C4-2B (cell line): ENCODE measurements around the gene SYPL1.

ENCODE experiments used
- H3K27ac ChIP-seq: fragments of 450-650 bp; 2 replicates; pipeline ENCODE4 v1.5.1; 2017
- ZFX ChIP-seq: fragments of 450-650 bp; IDR thresholded peaks from 2 replicates; pipeline ENCODE4 v1.6.1; 2017
- TF ChIP-seq, protein P1 (sequence below): fragments of 450-650 bp; conservative IDR thresholded peaks from 2 replicates; pipeline ENCODE4 v1.5.1; 2017; ENCODE audit warnings: mild to moderate bottlenecking

Gene SYPL1

DNA sequence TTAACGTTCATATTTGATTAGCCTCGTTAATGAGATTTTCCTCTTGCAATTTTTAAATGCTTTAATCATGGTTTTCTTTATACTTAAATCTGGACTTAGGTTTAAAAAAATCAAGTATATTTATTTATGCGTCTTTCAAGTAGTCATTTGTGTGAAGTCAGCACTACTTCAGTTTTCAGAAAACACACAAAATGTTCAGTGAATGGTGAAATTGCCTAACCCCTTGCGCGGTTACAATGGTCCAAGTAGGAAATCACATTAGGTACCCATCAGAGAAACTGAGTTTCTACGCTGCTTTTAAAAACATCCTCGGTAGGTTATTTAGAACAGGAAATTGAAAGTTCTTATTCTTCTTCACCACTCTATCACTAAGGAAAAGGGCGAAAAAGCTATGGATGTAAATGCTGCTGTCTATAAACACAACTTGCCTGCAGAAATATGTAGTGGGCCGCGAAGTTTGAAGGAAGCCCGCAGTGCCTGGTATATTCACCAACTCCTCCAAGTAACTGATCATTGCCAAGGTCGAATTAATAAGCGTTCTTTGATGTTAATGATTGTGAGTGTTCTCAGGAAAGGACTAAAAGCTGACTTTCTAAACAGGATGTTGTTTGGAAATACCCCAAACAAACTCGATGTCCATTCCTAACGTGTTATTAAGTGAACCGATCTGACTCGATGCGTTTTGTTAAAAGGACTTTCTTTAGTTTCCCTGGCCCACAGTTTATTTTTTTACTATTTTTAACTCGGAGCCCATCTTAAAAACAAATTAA lies 1.0 kb downstream of the SYPL1 start:
- peak overlapping the region; percentile 95 for H3K27ac ChIP-seq
- TF ChIP-seq ZFX, result no peak
- TF ChIP-seq, protein P1, sequence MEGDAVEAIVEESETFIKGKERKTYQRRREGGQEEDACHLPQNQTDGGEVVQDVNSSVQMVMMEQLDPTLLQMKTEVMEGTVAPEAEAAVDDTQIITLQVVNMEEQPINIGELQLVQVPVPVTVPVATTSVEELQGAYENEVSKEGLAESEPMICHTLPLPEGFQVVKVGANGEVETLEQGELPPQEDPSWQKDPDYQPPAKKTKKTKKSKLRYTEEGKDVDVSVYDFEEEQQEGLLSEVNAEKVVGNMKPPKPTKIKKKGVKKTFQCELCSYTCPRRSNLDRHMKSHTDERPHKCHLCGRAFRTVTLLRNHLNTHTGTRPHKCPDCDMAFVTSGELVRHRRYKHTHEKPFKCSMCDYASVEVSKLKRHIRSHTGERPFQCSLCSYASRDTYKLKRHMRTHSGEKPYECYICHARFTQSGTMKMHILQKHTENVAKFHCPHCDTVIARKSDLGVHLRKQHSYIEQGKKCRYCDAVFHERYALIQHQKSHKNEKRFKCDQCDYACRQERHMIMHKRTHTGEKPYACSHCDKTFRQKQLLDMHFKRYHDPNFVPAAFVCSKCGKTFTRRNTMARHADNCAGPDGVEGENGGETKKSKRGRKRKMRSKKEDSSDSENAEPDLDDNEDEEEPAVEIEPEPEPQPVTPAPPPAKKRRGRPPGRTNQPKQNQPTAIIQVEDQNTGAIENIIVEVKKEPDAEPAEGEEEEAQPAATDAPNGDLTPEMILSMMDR, result no peak

DNA sequence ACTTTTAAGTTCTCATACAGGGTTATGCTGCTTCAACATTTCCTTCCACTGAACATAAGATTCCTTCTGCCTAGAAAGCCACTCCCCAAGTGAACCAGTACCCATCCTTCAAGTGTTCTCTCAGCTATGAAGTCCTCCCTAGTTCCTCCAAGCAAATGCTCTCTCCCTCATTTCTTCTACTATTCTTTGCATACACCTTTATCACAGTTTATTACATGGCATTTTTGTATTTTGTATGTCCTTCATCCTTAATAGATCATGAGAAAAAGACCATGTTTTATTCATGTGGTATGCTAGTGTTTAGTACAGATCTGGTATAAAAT lies 1.9 kb downstream of the SYPL1 start:
- no peak overlapping the region for H3K27ac ChIP-seq
- TF ChIP-seq, protein P1, result no peak
- TF ChIP-seq ZFX, result no peak

DNA sequence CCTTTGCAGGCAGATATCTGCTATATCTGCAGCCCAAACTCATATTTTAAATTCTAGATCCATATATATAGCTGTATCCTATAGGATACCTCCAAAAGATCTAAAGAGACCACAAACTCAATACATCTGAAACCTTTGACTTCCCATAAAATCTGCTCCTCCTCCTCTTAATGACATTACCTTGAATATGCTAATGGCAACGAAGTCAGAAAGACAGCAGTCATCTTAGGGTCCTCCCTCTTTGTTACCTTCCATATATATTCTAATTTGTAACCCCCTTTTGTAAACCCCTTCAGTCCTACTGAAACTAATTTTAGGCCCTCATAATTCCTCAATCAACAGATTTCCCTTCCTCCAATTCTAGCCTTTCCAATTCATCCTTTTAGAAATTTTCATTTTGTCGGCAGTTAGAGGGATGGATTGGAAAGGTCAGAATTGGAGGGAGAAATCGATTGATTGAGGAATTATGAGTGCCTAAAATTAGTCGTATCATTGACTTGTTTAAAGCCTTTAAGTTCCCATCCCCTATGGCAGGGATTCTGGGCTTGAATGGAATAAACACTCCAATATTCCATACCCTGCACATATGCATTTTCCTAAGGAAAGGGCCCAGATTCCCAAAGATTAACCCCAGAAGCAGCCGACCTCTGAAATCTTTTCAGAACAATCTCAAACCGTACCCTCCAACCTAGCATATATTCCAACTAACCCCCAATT lies 2.4 kb downstream of the SYPL1 start:
- no peak overlapping the region for H3K27ac ChIP-seq
- no peak for TF ChIP-seq ZFX
- TF ChIP-seq, protein P1, result no peak

DNA sequence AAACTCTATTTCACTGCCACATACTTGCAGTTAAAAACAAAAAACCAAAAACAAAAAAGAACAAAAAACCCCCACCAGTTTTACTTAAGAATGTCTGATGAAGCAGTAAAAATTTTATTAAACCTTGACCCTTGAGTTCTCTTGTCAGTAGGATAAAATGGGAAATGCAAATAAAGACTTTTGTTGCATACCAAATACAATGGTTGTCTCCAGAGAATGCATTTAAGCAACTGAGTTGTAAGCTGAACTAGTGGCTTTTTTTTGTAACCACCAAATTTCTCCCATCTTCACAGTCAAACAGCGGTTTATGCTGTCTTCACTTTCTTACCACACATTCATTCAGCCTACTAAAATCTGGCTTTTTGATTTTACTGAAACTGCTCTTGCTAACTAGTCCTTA lies 3.1 kb downstream of the SYPL1 start:
- H3K27ac ChIP-seq, result no peak overlapping the region
- TF ChIP-seq, protein P1, result no peak
- TF ChIP-seq ZFX, result no peak

DNA sequence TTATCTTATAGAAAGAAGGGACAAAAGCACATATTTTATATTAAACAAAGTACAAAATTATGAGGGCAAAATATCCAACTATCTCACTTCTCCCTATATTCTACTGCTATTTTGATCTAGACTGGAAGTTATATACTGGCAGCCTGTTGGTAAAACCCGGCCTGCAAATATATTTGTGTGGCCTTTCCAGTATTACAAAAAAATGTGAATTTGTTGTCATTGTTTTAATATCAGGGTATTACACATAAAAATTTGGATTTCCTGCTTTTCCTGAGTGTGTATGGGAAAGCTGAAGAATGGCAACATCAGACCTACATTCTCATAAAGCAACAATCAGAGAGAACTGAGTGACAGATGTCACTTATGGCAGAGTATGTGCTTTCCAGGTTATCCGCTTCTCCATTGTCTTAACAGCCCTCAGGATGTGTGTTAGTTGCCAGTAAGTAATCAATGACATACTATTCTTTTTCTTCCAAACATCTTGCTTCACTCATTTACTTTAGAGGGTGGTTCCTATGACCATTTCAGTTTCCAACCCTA lies 7.3 kb downstream of the SYPL1 start:
- no peak overlapping the region for H3K27ac ChIP-seq
- TF ChIP-seq ZFX, result no peak
- TF ChIP-seq, protein P1, result no peak

DNA sequence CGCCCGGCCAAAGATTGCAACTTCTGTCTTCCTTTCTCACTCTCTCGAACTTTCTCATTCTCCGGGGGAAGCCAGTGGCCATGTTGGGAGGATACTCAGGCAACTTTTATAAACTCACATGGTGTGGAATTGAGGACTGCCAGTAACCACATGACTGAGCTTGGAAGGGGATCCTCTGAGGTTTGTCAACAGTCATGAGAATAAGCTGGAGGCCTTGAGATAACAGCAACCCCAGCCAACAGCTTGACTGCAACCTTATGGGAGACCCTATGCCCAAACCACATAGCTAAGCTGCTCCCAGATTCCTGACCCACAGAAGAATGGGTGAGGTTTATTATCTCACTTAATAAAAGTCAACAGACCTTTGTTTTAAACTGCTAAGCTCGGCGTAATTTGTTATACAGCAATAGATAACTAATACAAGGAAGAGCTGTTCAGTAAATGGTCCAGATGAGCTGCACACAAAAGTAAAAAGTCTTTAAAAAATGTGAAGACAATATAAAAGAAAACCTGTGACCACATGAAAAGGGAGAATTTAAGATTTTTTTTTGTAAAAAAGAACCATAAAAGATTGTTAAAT lies 9.6 kb downstream of the SYPL1 start:
- H3K27ac ChIP-seq, result no peak overlapping the region
- TF ChIP-seq, protein P1, result no peak
- TF ChIP-seq ZFX, result no peak

DNA sequence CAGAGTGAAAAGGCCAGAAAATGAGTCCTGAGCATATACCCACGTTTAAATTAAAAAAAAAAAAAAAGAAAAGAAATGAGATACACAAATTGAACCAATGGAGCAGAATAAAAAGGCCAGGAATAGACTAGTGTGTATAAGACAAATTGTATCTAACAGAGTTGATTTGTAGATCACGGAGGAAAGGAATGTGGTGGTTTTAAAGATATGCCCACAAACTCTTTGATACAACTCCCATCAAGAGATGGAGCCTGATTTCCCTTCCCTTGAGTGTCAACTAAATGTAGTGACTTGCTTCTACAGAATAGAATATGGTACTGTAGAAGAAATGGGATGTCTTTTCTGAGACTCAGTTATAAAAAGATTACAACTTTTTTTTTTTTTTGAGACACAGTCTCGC lies 10.4 kb downstream of the SYPL1 start:
- TF ChIP-seq ZFX, result no peak
- TF ChIP-seq, protein P1, result no peak
- no peak overlapping the region for H3K27ac ChIP-seq
